OCI-LY3 (cell line): ENCODE data around the gene SH3RF3.

ENCODE experiments used
- H2AFZ ChIP-seq: fragments of 200-600, 300-600 bp; shearing (Covaris generic); 2 replicates; pipeline ENCODE4 v1.6.0; 2014; ENCODE audit warnings: antibody characterized with exemption, low read depth, low read length
- H3K27ac ChIP-seq: fragments of 200-600, 300-600 bp; sonication (generic); 2 replicates; pipeline ENCODE4 v1.5.1; 2014; ENCODE audit warnings: mild to moderate bottlenecking, low read length, moderate library complexity, mixed read lengths
- H3K27me3 ChIP-seq: fragments of 200-600, 300-600 bp; sonication (generic); 2 replicates; pipeline ENCODE4 v1.6.1; 2014; ENCODE audit warnings: low read depth, low read length, mixed read lengths
- H3K36me3 ChIP-seq: fragments of 200-600, 300-600 bp; sonication (generic); replicated peaks from 2 replicates; pipeline ENCODE3; 2014; ENCODE audit warnings: low read depth, low read length, mixed read lengths
- H3K4me1 ChIP-seq: fragments of 300-600, 200-600 bp; sonication (generic); 2 replicates; pipeline ENCODE4 v1.6.1; 2014; ENCODE audit warnings: low read length, mixed read lengths
- H3K4me2 ChIP-seq: fragments of 200-600, 300-600 bp; sonication (generic); 2 replicates; pipeline ENCODE4 v1.6.1; 2014; ENCODE audit warnings: low read length, mixed read lengths
- H3K4me3 ChIP-seq: fragments of 300-600, 200-600 bp; sonication (generic); 2 replicates; pipeline ENCODE4 v1.5.1; 2014; ENCODE audit warnings: antibody characterized with exemption, mild to moderate bottlenecking, low read length, moderate library complexity
- H3K79me2 ChIP-seq: fragments of 300-600, 200-600 bp; shearing (Covaris generic); 2 replicates; pipeline ENCODE4 v1.6.1; 2014; ENCODE audit warnings: mild to moderate bottlenecking, low read length, mixed read lengths
- H3K9ac ChIP-seq: fragments of 300-600, 200-600 bp; shearing (Covaris generic); 2 replicates; pipeline ENCODE4 v1.6.0; 2014; ENCODE audit warnings: mild to moderate bottlenecking, low read length, moderate library complexity
- H3K9me3 ChIP-seq: fragments of 200-600, 300-600 bp; shearing (Covaris generic); 2 replicates; pipeline ENCODE4 v1.6.1; 2014; ENCODE audit warnings: low read length, mixed read lengths; ENCODE audit not compliant: insufficient read depth
- H4K20me1 ChIP-seq: fragments of 200-600, 300-600 bp; sonication (generic); 2 replicates; pipeline ENCODE4 v1.6.1; 2016; ENCODE audit warnings: low read length, mixed read lengths; ENCODE audit not compliant: insufficient read depth
- CTCF ChIP-seq: fragments of 200-600, 300-600 bp; sonication (generic); IDR thresholded peaks from 2 replicates; pipeline ENCODE4 v1.5.1; 2014; ENCODE audit warnings: antibody characterized with exemption, low read length, low read depth
- EZH2phosphoT487 ChIP-seq: fragments of 200-600 bp; shearing (Covaris generic); IDR thresholded peaks from 2 replicates; pipeline ENCODE4 v1.6.1; 2018; ENCODE audit warnings: antibody characterized with exemption, mixed run types, low read depth

SH3RF3 gene

GRCh38 chr2:109173311-109174171 lies 44.5 kb downstream of the SH3RF3 start:
- Histone ChIP-seq H3K9me3 (no peaks in the 10 kb centered on the region), H3K79me2 (no peaks in the 10 kb centered on the region), H3K36me3 (no peaks in the 10 kb centered on the region), H3K9ac (no peak overlapping the region), H3K4me1 (no peaks in the 10 kb centered on the region), H4K20me1 (no peaks in the 10 kb centered on the region), H3K27me3 (peaks cover 9% of the 10 kb centered on the region), H3K4me2 (no peak overlapping the region), H2AFZ (no peak overlapping the region), H3K27ac (no peak overlapping the region), H3K4me3 (no peak overlapping the region)
- no peak for TF ChIP-seq CTCF
- TF ChIP-seq EZH2phosphoT487 = no peak

DNA sequence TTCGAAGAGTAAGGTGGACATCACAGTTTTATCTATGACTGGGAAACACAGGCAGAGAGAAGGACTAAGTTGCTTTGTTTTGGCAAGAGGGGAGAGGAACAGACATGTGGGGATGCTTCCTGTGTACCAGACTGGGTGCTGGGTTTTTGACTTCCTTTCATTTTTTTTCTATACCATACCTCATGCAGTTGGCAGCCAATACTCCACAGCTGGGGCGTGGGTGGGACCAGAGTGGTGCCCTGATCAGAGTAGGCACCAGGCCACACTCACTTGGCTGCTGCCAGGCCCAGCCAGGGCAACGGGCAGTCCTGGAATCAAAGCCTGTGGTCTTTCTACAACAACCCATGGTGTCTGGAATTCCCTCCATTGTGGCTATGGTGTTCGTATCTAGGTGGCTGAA lies 45.2 kb downstream of the SH3RF3 start:
- no peaks in the 10 kb centered on the region for H3K79me2 ChIP-seq

GRCh38 chr2:109174626-109175349 lies 45.8 kb downstream of the SH3RF3 start:
- H3K4me1 ChIP-seq = no peaks in the 10 kb centered on the region
- H3K9ac ChIP-seq = no peak overlapping the region
- H3K27me3 ChIP-seq = no peaks in the 10 kb centered on the region
- H3K4me3 ChIP-seq = no peak overlapping the region
- no peak overlapping the region for H3K27ac ChIP-seq
- no peak overlapping the region for H2AFZ ChIP-seq
- no peak overlapping the region for H3K4me2 ChIP-seq
- no peaks in the 10 kb centered on the region for H3K79me2 ChIP-seq
- TF ChIP-seq CTCF = no peak
- no peak for TF ChIP-seq EZH2phosphoT487
- H4K20me1 ChIP-seq = no peaks in the 10 kb centered on the region
- no peaks in the 10 kb centered on the region for H3K36me3 ChIP-seq
- H3K9me3 ChIP-seq = no peaks in the 10 kb centered on the region

More for the DNA sequence above, 45.2 kb downstream of the SH3RF3 start:
- Histone ChIP-seq H3K36me3 (no peaks in the 10 kb centered on the region), H3K4me1 (no peaks in the 10 kb centered on the region), H3K27ac (no peak overlapping the region), H3K4me2 (no peak overlapping the region), H3K9me3 (no peaks in the 10 kb centered on the region), H3K9ac (no peak overlapping the region), H3K4me3 (no peak overlapping the region), H3K27me3 (peaks cover 2% of the 10 kb centered on the region; the same call in 1 of the 2 replicates), H4K20me1 (no peaks in the 10 kb centered on the region), H2AFZ (no peak overlapping the region)
- TF ChIP-seq CTCF = no peak
- TF ChIP-seq EZH2phosphoT487 = no peak

DNA sequence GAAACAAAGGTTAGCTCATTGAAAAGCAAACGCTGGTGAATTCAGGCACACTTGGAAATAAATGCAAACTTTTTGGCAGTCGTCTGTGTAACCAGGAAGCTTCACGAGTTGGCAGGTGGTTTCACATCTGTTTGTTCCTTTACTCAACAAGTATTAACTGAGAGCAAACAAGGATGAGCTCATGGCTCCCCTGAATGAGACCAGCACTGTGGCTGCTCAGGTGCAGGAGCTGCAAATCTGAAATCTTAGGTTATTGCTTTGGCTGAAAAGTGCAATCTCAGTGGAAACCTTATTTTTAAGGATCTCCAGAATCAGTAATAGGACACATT lies 46.3 kb downstream of the SH3RF3 start:
- H3K4me1 ChIP-seq = no peaks in the 10 kb centered on the region
- no peak overlapping the region for H2AFZ ChIP-seq
- H3K9ac ChIP-seq = no peak overlapping the region
- H4K20me1 ChIP-seq = no peaks in the 10 kb centered on the region
- no peak for TF ChIP-seq EZH2phosphoT487
- TF ChIP-seq CTCF = no peak
- no peaks in the 10 kb centered on the region for H3K36me3 ChIP-seq
- no peak overlapping the region for H3K4me2 ChIP-seq
- no peak overlapping the region for H3K27ac ChIP-seq
- no peak overlapping the region for H3K4me3 ChIP-seq
- H3K9me3 ChIP-seq = no peaks in the 10 kb centered on the region
- H3K27me3 ChIP-seq = no peaks in the 10 kb centered on the region
- H3K79me2 ChIP-seq = no peaks in the 10 kb centered on the region
